WTC11 (cell line): Measurements from ENCODE around the gene PRAC2. TPM values are rescaled to one million over a fixed set of nuclear protein-coding genes. Genes with fewer than 3 reads are reported as not detected.

Experiments used
- ATAC-seq: fragments of 200-7000 bp; cut with Tn5 transposase; 2 replicates; pipeline ENCODE4 v1.10.0; 2021; ENCODE audit warnings: mild to moderate bottlenecking, moderate library complexity
- CTCF ChIA-PET: fragments of 300-600 bp; sonication (Branson Sonifier 250); formaldehyde crosslinking; loops from one replicate; lab custom pipeline; 2021; ENCODE audit warnings: antibody characterized with exemption; lab: Charles Lee
- POLR2A ChIA-PET: fragments of 350-600 bp; sonication (Branson Sonifier 250); formaldehyde crosslinking; loops from one replicate; lab custom pipeline; 2021; ENCODE audit warnings: antibody characterized with exemption; lab: Charles Lee
- DNase-seq: peaks from one replicate; pipeline ENCODE4 v3.0.0; 2021; ENCODE audit warnings: low spot score
- H3K27ac Mint-ChIP-seq: 2 replicates; pipeline ENCODE4 v1.8.0; 2021; ENCODE audit warnings: mixed read lengths
- H3K27me3 Mint-ChIP-seq: 2 replicates; pipeline ENCODE4 v1.8.0; 2021; ENCODE audit warnings: low read depth, mild to moderate bottlenecking, moderate library complexity, mixed read lengths
- H3K36me3 Mint-ChIP-seq: 2 replicates; pipeline ENCODE4 v1.8.0; 2021; ENCODE audit warnings: mixed read lengths
- H3K4me1 Mint-ChIP-seq: 2 replicates; pipeline ENCODE4 v1.8.0; 2022; ENCODE audit warnings: mixed read lengths
- H3K4me3 Mint-ChIP-seq: 2 replicates; pipeline ENCODE4 v1.8.0; 2021; ENCODE audit warnings: mild to moderate bottlenecking, moderate library complexity, mixed read lengths
- H3K9me3 Mint-ChIP-seq: 2 replicates; pipeline ENCODE4 v1.8.0; 2021; ENCODE audit warnings: mixed read lengths
- CTCF ChIP-seq: fragments of 200-600 bp; IDR thresholded peaks from 2 replicates; pipeline ENCODE4 v1.8.0; 2022; ENCODE audit warnings: antibody characterized with exemption
- E2F4 ChIP-seq: sonication (generic); formaldehyde crosslinking; IDR thresholded peaks from 2 replicates; pipeline ENCODE4 v1.8.1; 2022; ENCODE audit warnings: low read depth, mild to moderate bottlenecking, moderate library complexity, missing genetic modification reagents, borderline replicate concordance
- E2F5 ChIP-seq: sonication (generic); formaldehyde crosslinking; IDR thresholded peaks from 2 replicates; pipeline ENCODE4 v1.8.1; 2022; ENCODE audit warnings: mild to moderate bottlenecking, moderate library complexity, missing genetic modification reagents
- HMGXB4 ChIP-seq: sonication (generic); formaldehyde crosslinking; IDR thresholded peaks from 2 replicates; pipeline ENCODE4 v1.8.1; 2023; ENCODE audit warnings: mild to moderate bottlenecking, moderate library complexity, missing genetic modification reagents
- KAT7 ChIP-seq: sonication (generic); formaldehyde crosslinking; IDR thresholded peaks from 2 replicates; pipeline ENCODE4 v1.8.1; 2023; ENCODE audit warnings: missing genetic modification reagents, mild to moderate bottlenecking, borderline replicate concordance
- MAX ChIP-seq: sonication (generic); formaldehyde crosslinking; IDR thresholded peaks from 2 replicates; pipeline ENCODE4 v1.8.0; 2022; ENCODE audit warnings: mild to moderate bottlenecking, missing genetic modification reagents
- NR3C1 ChIP-seq: sonication (generic); formaldehyde crosslinking; conservative IDR thresholded peaks from 2 replicates; pipeline ENCODE4 v1.8.1; 2023; ENCODE audit warnings: low read depth, mild to moderate bottlenecking, missing genetic modification reagents
- PREB ChIP-seq: sonication (generic); formaldehyde crosslinking; IDR thresholded peaks from 2 replicates; pipeline ENCODE4 v1.8.1; 2022; ENCODE audit warnings: mild to moderate bottlenecking, missing genetic modification reagents, moderate library complexity, borderline replicate concordance
- TEAD1 ChIP-seq: sonication (generic); formaldehyde crosslinking; IDR thresholded peaks from 2 replicates; pipeline ENCODE4 v1.8.0; 2022; ENCODE audit warnings: mild to moderate bottlenecking, missing genetic modification reagents
- ZNF263 ChIP-seq: sonication (generic); formaldehyde crosslinking; IDR thresholded peaks from 2 replicates; pipeline ENCODE4 v1.8.1; 2022; ENCODE audit warnings: low read depth, mild to moderate bottlenecking, moderate library complexity, missing genetic modification reagents
- ZNF317 ChIP-seq: sonication (generic); formaldehyde crosslinking; IDR thresholded peaks from 2 replicates; pipeline ENCODE4 v1.8.1; 2023; ENCODE audit warnings: low read depth, mild to moderate bottlenecking, moderate library complexity, missing genetic modification reagents, borderline replicate concordance
- ZNF416 ChIP-seq: fragments of 250-450 bp; sonication (Bioruptor Pico); IDR thresholded peaks from 2 replicates; pipeline ENCODE4 v1.9.0; 2021; ENCODE audit warnings: mild to moderate bottlenecking, inconsistent platforms
- ZNF671 ChIP-seq: fragments of 250-450 bp; sonication (Bioruptor Pico); IDR thresholded peaks from 2 replicates; pipeline ENCODE4 v1.8.0; 2021; ENCODE audit warnings: mild to moderate bottlenecking
- total RNA-seq: library from RNA; stranded (reverse); gene quantifications from 3 replicates; pipeline ENCODE4 v1.2.3, GENCODE V29; 2021

Gene PRAC2
- total RNA-seq, 1 experiment from 2014 or later = 22.3 TPM

GRCh38 chr17:48722201-48722907, 631 bp upstream of the PRAC2 start, which contains the start of gene PRAC1:
PRAC1 (minus strand) TSS chr17:48722518; CDS start chr17:48722392, 126 bp downstream.
- Mint-ChIP-seq H3K36me3 (no peaks in the 10 kb centered on the region), H3K4me3 (peak within 1 kb of the TSS; percentile 85), H3K27ac (peak within 1 kb of the TSS; percentile 84), H3K4me1 (peaks cover 57% of the 10 kb centered on the region), H3K27me3 (peaks cover 100% of the 10 kb centered on the region), H3K9me3 (no peaks in the 10 kb centered on the region)
- POLR2A ChIA-PET = interaction anchor here (0.6 to 1.1 kb wide), 2 partner anchors 9 to 185 kb away, joined by 3 to 4 read pairs; no protein-coding TSS in a partner anchor
- CTCF ChIA-PET = interaction anchor here (0.9 to 10.9 kb wide), 10 partner anchors 13 to 162 kb away, joined by 4 to 218 read pairs (median 25); partner anchors contain the start of gene TTLL6
- TF ChIP-seq ZNF263 = peak; percentile 78
- no peak for TF ChIP-seq ZNF317
- no peak for TF ChIP-seq MAX (CRISPR knock-in tag)
- no peak for TF ChIP-seq ZNF416 (CRISPR knock-in tag)
- 0 out of 2 replicates have a peak, but pooled peaks have one; percentile 13 for TF ChIP-seq TEAD1
- no peak for TF ChIP-seq E2F5 (CRISPR knock-in tag)
- no peak for TF ChIP-seq E2F4 (CRISPR knock-in tag)
- DNase-seq (no peak), ATAC-seq (peak; percentile 39)

DNA sequence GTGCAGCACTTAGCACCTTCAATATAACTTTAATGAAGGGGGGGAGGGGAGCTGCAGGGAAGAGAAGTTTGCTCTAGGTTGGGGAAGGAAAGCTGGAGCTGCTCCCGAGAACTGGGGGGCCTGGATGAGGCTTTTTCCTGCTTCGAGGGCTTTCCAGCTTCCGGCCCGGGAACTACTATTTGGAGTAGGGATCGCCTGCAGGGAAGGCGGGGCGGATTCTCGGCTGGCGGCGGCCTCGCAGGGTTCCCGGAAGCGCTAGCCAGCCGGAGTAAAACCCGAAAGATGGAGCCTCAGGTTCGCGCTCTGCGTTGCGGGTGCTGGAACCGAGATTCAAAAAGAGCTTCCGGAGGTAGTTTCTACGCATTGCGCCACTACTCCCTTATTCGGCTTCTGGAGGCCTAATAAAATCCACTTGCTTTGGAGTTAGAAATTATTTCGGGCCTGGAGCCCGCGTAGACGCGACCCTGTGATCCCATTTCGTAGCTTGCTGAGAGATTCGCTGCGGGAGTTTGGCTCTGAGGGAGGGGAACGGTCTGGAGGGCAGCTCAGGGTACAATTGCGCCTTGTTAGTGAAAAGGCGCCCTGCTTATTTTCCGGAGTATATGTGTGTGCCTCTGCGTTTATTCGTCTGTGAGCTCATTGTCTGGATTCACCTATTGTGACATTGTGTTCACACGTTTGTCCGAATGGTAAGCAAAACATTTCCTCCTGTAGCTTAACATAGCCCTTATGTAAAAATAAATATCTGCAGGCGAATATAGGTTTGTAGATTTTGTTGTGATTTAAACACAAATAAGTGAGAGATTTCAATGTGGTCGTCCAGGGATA, 652 bp downstream of the PRAC2 start:
- TF ChIP-seq ZNF671 (CRISPR knock-in tag) (no peak), HMGXB4 (CRISPR knock-in tag) (0 out of 2 replicates have a peak, but pooled peaks have one; percentile 20)

GRCh38 chr17:48724251-48725003, 1.4 kb downstream of the PRAC2 start:
- DNase-seq = peak; percentile 86
- POLR2A ChIA-PET = interaction anchor here (0.9 to 1.4 kb wide), 4 partner anchors 67 to 676 kb away, joined by 3 to 4 read pairs (median 4); partner anchors contain the start of gene NFE2L1
- H3K4me3 Mint-ChIP-seq = peak overlapping the region; percentile 70
- H3K9me3 Mint-ChIP-seq = no peaks in the 10 kb centered on the region
- H3K4me1 Mint-ChIP-seq = peaks cover 50% of the 10 kb centered on the region
- H3K36me3 Mint-ChIP-seq = no peaks in the 10 kb centered on the region
- TF ChIP-seq NR3C1 (CRISPR knock-in tag) (no peak), KAT7 (CRISPR knock-in tag) (no peak), CTCF (peak; percentile 49; the same call in 1 of the 2 replicates), PREB (CRISPR knock-in tag) (no peak)
- TF ChIP-seq, all 79 proteins: peak for 1
- Mint-ChIP-seq H3K27me3 (peaks cover 100% of the 10 kb centered on the region), H3K27ac (no peak overlapping the region)
- ATAC-seq = no peak
- CTCF ChIA-PET = interaction anchor here (0.6 to 10.9 kb wide), 60 partner anchors 11 to 307 kb away, joined by 3 to 218 read pairs (median 5); partner anchors contain the start of genes ATP5MC1, HOXB5 and TTLL6

More for the DNA sequence above, 652 bp downstream of the PRAC2 start:
- Mint-ChIP-seq H3K27ac (peak overlapping the region; percentile 39), H3K36me3 (no peaks in the 10 kb centered on the region), H3K9me3 (no peaks in the 10 kb centered on the region), H3K4me3 (peak overlapping the region; percentile 70), H3K4me1 (peaks cover 47% of the 10 kb centered on the region), H3K27me3 (peaks cover 100% of the 10 kb centered on the region)
- ATAC-seq = 0 out of 2 replicates have a peak, but pooled peaks have one; percentile 2
- CTCF ChIA-PET = interaction anchor here (0.6 to 10.9 kb wide), 53 partner anchors 12 to 308 kb away, joined by 3 to 218 read pairs (median 6); partner anchors contain the start of genes ATP5MC1, HOXB5 and TTLL6
- POLR2A ChIA-PET = interaction anchor here (0.8 to 1.3 kb wide), 6 partner anchors 26 to 272 kb away, joined by 3 to 5 read pairs (median 4); no protein-coding TSS in a partner anchor
- peak; percentile 76 for DNase-seq
